Activated naive CD4-positive, alpha-beta T cell treated with anti-CD3 and anti-CD28 coated beads, Interleukin-2, amount 50 U/mL, for 72 hours (primary cell): ENCODE data around the gene TMEM151B. TPM values are rescaled to one million over a fixed set of nuclear protein-coding genes. Genes with fewer than 3 reads are reported as not detected.

ENCODE experiments used
- ATAC-seq, 2 donors: fragments of 150-1000 bp; cut with Tn5 transposase; 2 replicates each; pipeline ENCODE4 v1.10.0; 2021; ENCODE audit warnings: mild to moderate bottlenecking in 2 of 2, moderate library complexity in 2 of 2
- DNase-seq, 2 donors: peaks; one replicate each; pipeline ENCODE4 v3.0.0; 2021 to 2022; ENCODE audit warnings: low spot score in 2 of 2
- H3K27ac Mint-ChIP-seq, 2 donors: one replicate each; pipeline ENCODE4 v1.8.0; 2022; ENCODE audit warnings: mild to moderate bottlenecking in 2 of 2, mixed read lengths in 2 of 2
- H3K36me3 Mint-ChIP-seq, 2 donors: one replicate each; pipeline ENCODE4 v1.8.0; 2022; ENCODE audit warnings: mixed read lengths in 2 of 2
- H3K9me3 Mint-ChIP-seq, 2 donors: one replicate each; pipeline ENCODE4 v1.8.0; 2022; ENCODE audit warnings: mixed read lengths in 2 of 2
- total RNA-seq, 2 donors: library from RNA; stranded (reverse); gene quantifications; one replicate each; pipeline ENCODE4 v1.2.3, GENCODE V29; 2022

The TMEM151B gene
- total RNA-seq, 2 donors from 2014 or later, result 0.20 TPM; not detected in 1

- Mint-ChIP-seq H3K27ac (peak overlapping the region in 1 of 2 donors; percentile 26), H3K9me3 (no peaks in the 10 kb centered on the region)
Measured at GRCh38 chr6:44300292-44300823, 30.1 kb downstream of the TMEM151B start.

GRCh38 chr6:44301106-44301505 lies 30.9 kb downstream of the TMEM151B start:
- no peak for ATAC-seq
- Mint-ChIP-seq H3K36me3 (peaks cover 5 to 18% of the 10 kb centered on the region in 2 donors), H3K9me3 (no peaks in the 10 kb centered on the region), H3K27ac (peak overlapping the region in 1 of 2 donors; percentile 26)
- no peak for DNase-seq

More at GRCh38 chr6:44300292-44300823, 30.1 kb downstream of the TMEM151B start:
- H3K36me3 Mint-ChIP-seq, result peaks cover 5 to 11% of the 10 kb centered on the region in 2 donors
- DNase-seq (no peak), ATAC-seq (no peak)

GRCh38 chr6:44301782-44302564 lies 31.7 kb downstream of the TMEM151B start:
- Mint-ChIP-seq H3K9me3 (no peaks in the 10 kb centered on the region), H3K36me3 (peaks cover 5 to 18% of the 10 kb centered on the region in 2 donors), H3K27ac (peak overlapping the region in 1 of 2 donors; percentile 15)
- DNase-seq (no peak), ATAC-seq (no peak)

GRCh38 chr6:44302856-44303255 lies 32.6 kb downstream of the TMEM151B start:
- DNase-seq (no peak), ATAC-seq (no peak)
- Mint-ChIP-seq H3K27ac (no peak overlapping the region), H3K36me3 (peaks cover 5 to 18% of the 10 kb centered on the region in 2 donors), H3K9me3 (no peaks in the 10 kb centered on the region)

GRCh38 chr6:44303842-44304241 lies 33.6 kb downstream of the TMEM151B start:
- H3K36me3 Mint-ChIP-seq, result peaks cover 5 to 18% of the 10 kb centered on the region in 2 donors
- no peak for DNase-seq
- no peak overlapping the region for H3K27ac Mint-ChIP-seq
- no peaks in the 10 kb centered on the region for H3K9me3 Mint-ChIP-seq
- ATAC-seq, result no peak

GRCh38 chr6:44304282-44305199 lies 34.3 kb downstream of the TMEM151B start:
- ATAC-seq (peak; percentile 49 to 70), DNase-seq (peak in 1 of 2 donors; percentile 47)
- Mint-ChIP-seq H3K36me3 (peaks cover 5 to 18% of the 10 kb centered on the region in 2 donors), H3K27ac (no peak overlapping the region), H3K9me3 (no peaks in the 10 kb centered on the region)

GRCh38 chr6:44305200-44305725 lies 35.0 kb downstream of the TMEM151B start:
- peak overlapping the region in 1 of 2 donors; percentile 87 for H3K27ac Mint-ChIP-seq
- DNase-seq, result no peak
- no peak for ATAC-seq
- no peaks in the 10 kb centered on the region for H3K9me3 Mint-ChIP-seq
- H3K36me3 Mint-ChIP-seq, result peaks cover 10 to 18% of the 10 kb centered on the region in 2 donors

GRCh38 chr6:44306710-44307109 lies 36.5 kb downstream of the TMEM151B start:
- Mint-ChIP-seq H3K9me3 (no peaks in the 10 kb centered on the region), H3K36me3 (peaks cover 6 to 11% of the 10 kb centered on the region in 2 donors), H3K27ac (no peak overlapping the region)
- ATAC-seq (no peak), DNase-seq (no peak)

- H3K9me3 Mint-ChIP-seq, result no peaks in the 10 kb centered on the region
- ATAC-seq, result no peak
- H3K36me3 Mint-ChIP-seq, result peaks cover 6 to 11% of the 10 kb centered on the region in 2 donors
- no peak for DNase-seq
- no peak overlapping the region for H3K27ac Mint-ChIP-seq
Measured at GRCh38 chr6:44307217-44307616, 37.0 kb downstream of the TMEM151B start.

- DNase-seq, result no peak
- no peaks in the 10 kb centered on the region for H3K9me3 Mint-ChIP-seq
- ATAC-seq, result peak in 1 of 2 donors; percentile 22
- peaks cover 11 to 16% of the 10 kb centered on the region in 2 donors for H3K36me3 Mint-ChIP-seq
- peak overlapping the region; percentile 68 to 77 for H3K27ac Mint-ChIP-seq
Measured at GRCh38 chr6:44309092-44309491, 38.8 kb downstream of the TMEM151B start.

GRCh38 chr6:44309631-44310030 lies 39.4 kb downstream of the TMEM151B start:
- no peaks in the 10 kb centered on the region for H3K9me3 Mint-ChIP-seq
- ATAC-seq, result no peak
- no peak for DNase-seq
- peak overlapping the region; percentile 1 to 68 for H3K27ac Mint-ChIP-seq
- H3K36me3 Mint-ChIP-seq, result peaks cover 11 to 16% of the 10 kb centered on the region in 2 donors

GRCh38 chr6:44310241-44310640 lies 40.0 kb downstream of the TMEM151B start:
- Mint-ChIP-seq H3K36me3 (peaks cover 11 to 16% of the 10 kb centered on the region in 2 donors), H3K9me3 (no peaks in the 10 kb centered on the region), H3K27ac (peak overlapping the region in 1 of 2 donors; percentile 68)
- ATAC-seq (no peak), DNase-seq (no peak)

- Mint-ChIP-seq H3K27ac (peak overlapping the region in 1 of 2 donors; percentile 98), H3K9me3 (no peaks in the 10 kb centered on the region), H3K36me3 (peaks cover 9 to 11% of the 10 kb centered on the region in 2 donors)
- ATAC-seq (no peak), DNase-seq (no peak)
Measured at GRCh38 chr6:44311304-44311703, 41.1 kb downstream of the TMEM151B start.

GRCh38 chr6:44311767-44312166 lies 41.5 kb downstream of the TMEM151B start:
- ATAC-seq, result no peak
- Mint-ChIP-seq H3K9me3 (no peaks in the 10 kb centered on the region), H3K27ac (peak overlapping the region in 1 of 2 donors; percentile 98), H3K36me3 (peaks cover 9 to 11% of the 10 kb centered on the region in 2 donors)
- DNase-seq, result no peak

- Mint-ChIP-seq H3K36me3 (peaks cover 9 to 11% of the 10 kb centered on the region in 2 donors), H3K27ac (peak within 1 kb of the TSS; percentile 96 to 98)
- ATAC-seq, result peak; percentile 94 to 97
Measured at GRCh38 chr6:44312901-44313788, 42.9 kb downstream of the TMEM151B start, which contains the start of gene AARS2. TSS of gene AARS2 (minus strand) at chr6:44313347. CDS start at chr6:44313323, 24 bp downstream.

More at GRCh38 chr6:44312901-44313788, 42.9 kb downstream of the TMEM151B start, which contains the start of gene AARS2:
- H3K9me3 Mint-ChIP-seq, result no peaks in the 10 kb centered on the region
- DNase-seq, result peak; percentile 91 to 98
